Smooth muscle cell (in vitro differentiated cells): ENCODE results near the gene USP5. TPM values are rescaled to one million over a fixed set of nuclear protein-coding genes. Genes with fewer than 3 reads are reported as not detected.

ENCODE experiments used
- DNase-seq: peaks from one replicate; lab custom pipeline; 2025; ENCODE audit not compliant: unreplicated experiment; lab: John Stamatoyannopoulos, UW
- H2AFZ ChIP-seq: fragments of 200-600 bp; sonication (generic); 2 replicates; pipeline ENCODE4 v1.6.0; 2016; ENCODE audit warnings: antibody characterized with exemption, low read depth, mild to moderate bottlenecking
- H3F3A ChIP-seq: fragments of 200-600 bp; sonication (generic); 2 replicates; pipeline ENCODE4 v1.6.0; 2017; ENCODE audit warnings: antibody characterized with exemption, low read depth
- H3K27ac ChIP-seq: fragments of 200-600 bp; sonication (generic); 2 replicates; pipeline ENCODE4 v1.5.1; 2016; ENCODE audit warnings: low read depth, mild to moderate bottlenecking
- H3K27me3 ChIP-seq: fragments of 200-600 bp; sonication (generic); 2 replicates; pipeline ENCODE4 v1.6.1; 2016; ENCODE audit warnings: low read depth, mild to moderate bottlenecking
- H3K36me3 ChIP-seq: fragments of 200-600 bp; sonication (generic); 2 replicates; pipeline ENCODE4 v1.5.1; 2016; ENCODE audit warnings: low read depth
- H3K4me1 ChIP-seq: fragments of 200-600 bp; sonication (generic); 2 replicates; pipeline ENCODE4 v1.5.1; 2016; ENCODE audit warnings: low read depth
- H3K4me2 ChIP-seq: fragments of 200-600 bp; sonication (generic); 2 replicates; pipeline ENCODE4 v1.6.0; 2016; ENCODE audit warnings: mild to moderate bottlenecking
- H3K4me3 ChIP-seq: fragments of 200-600 bp; sonication (generic); 2 replicates; pipeline ENCODE4 v1.5.1; 2016; ENCODE audit warnings: mild to moderate bottlenecking
- H3K79me2 ChIP-seq: fragments of 200-600 bp; sonication (generic); 2 replicates; pipeline ENCODE4 v1.6.0; 2016; ENCODE audit warnings: low read depth, mild to moderate bottlenecking
- H3K9ac ChIP-seq: fragments of 200-600 bp; sonication (generic); 2 replicates; pipeline ENCODE4 v1.6.0; 2016; ENCODE audit warnings: low read depth
- H3K9me3 ChIP-seq: fragments of 200-600 bp; sonication (generic); replicated peaks from 2 replicates; pipeline ENCODE4 v1.5.1; 2016; ENCODE audit warnings: low read depth
- H4K20me1 ChIP-seq: fragments of 200-600 bp; sonication (generic); 2 replicates; pipeline ENCODE4 v1.6.0; 2016; ENCODE audit warnings: low read depth
- CTCF ChIP-seq: fragments of 200-600 bp; sonication (generic); IDR thresholded peaks from 2 replicates; pipeline ENCODE4 v1.5.1; 2017; ENCODE audit warnings: borderline replicate concordance, mild to moderate bottlenecking, antibody characterized with exemption; ENCODE audit not compliant: insufficient read depth, poor library complexity, severe bottlenecking
- WGBS: methylation state at CpG from one replicate; pipeline ENCODE4 v1.1.7; 2016; ENCODE audit warnings: low lambda C conversion rate; 5-methylcytosine and 5-hydroxymethylcytosine counted together
- polyA plus RNA-seq: library from polyadenylated mRNA; unstranded; fragments of >200 nt; fragmentation: Nextera tagmentation; extraction: Ambion mirVana; gene quantifications from 2 replicates; pipeline ENCODE4 v1.2.1, GENCODE V29; 2016
- total RNA-seq: library from RNA; depleted of rRNA; stranded (reverse); fragments of >200 nt; gene quantifications from 2 replicates; pipeline ENCODE4 v1.2.3, GENCODE V29; 2014

The USP5 gene
- total and polyA plus RNA-seq, 2 experiments from 2014 or later: 51.3 to 64.9 TPM

GRCh38 chr12:6827982-6828780, 23.8 kb upstream of the USP5 start, which contains the start of gene P3H3:
TSS of gene P3H3 (plus strand) at chr12:6828407. CDS start at chr12:6828441, 34 bp downstream.
- H3K27ac ChIP-seq: peak within 1 kb of the TSS; percentile 70
- H3F3A ChIP-seq: no peaks in the 10 kb centered on the region
- TF ChIP-seq CTCF: peak; percentile 2
- peak within 1 kb of the TSS; percentile 76 for H2AFZ ChIP-seq
- peak within 1 kb of the TSS; percentile 91 for H3K9ac ChIP-seq
- no peaks in the 10 kb centered on the region for H3K27me3 ChIP-seq
- H3K4me1 ChIP-seq: peaks cover 14% of the 10 kb centered on the region
- peak within 1 kb of the TSS; percentile 97 for H3K4me2 ChIP-seq
- no peaks in the 10 kb centered on the region for H3K9me3 ChIP-seq
- DNase-seq: no peak
- H3K4me3 ChIP-seq: peak within 1 kb of the TSS; percentile 90
- WGBS: 3% methylated on average over 36 of the region's 60 CpGs
- no peaks in the 10 kb centered on the region for H3K36me3 ChIP-seq
- H3K79me2 ChIP-seq: peaks cover 10% of the 10 kb centered on the region
- H4K20me1 ChIP-seq: peaks cover 10% of the 10 kb centered on the region

- Histone ChIP-seq H3K4me1 (peaks cover 11% of the 10 kb centered on the region), H3K79me2 (peaks cover 10% of the 10 kb centered on the region), H2AFZ (peak overlapping the region; percentile 76), H3K27me3 (no peaks in the 10 kb centered on the region), H3K27ac (peak overlapping the region; percentile 70), H3K4me2 (peak overlapping the region; percentile 97), H4K20me1 (peaks cover 13% of the 10 kb centered on the region), H3K9ac (peak overlapping the region; percentile 91), H3K9me3 (no peaks in the 10 kb centered on the region), H3K4me3 (peak overlapping the region; percentile 90), H3K36me3 (no peaks in the 10 kb centered on the region), H3F3A (no peaks in the 10 kb centered on the region)
- under 1% methylated on average over 39 of the region's 71 CpGs for WGBS
- DNase-seq: no peak
- TF ChIP-seq CTCF: no peak
Observed at GRCh38 chr12:6828781-6829535, 23.0 kb upstream of the USP5 start.

- no peaks in the 10 kb centered on the region for H3K9me3 ChIP-seq
- no peaks in the 10 kb centered on the region for H3F3A ChIP-seq
- no peaks in the 10 kb centered on the region for H3K36me3 ChIP-seq
- no peak for TF ChIP-seq CTCF
- no peaks in the 10 kb centered on the region for H3K27me3 ChIP-seq
- H3K4me2 ChIP-seq: peak overlapping the region; percentile 97
- peak overlapping the region; percentile 76 for H2AFZ ChIP-seq
- peaks cover 13% of the 10 kb centered on the region for H4K20me1 ChIP-seq
- 31% methylated on average over 19 of the region's 19 CpGs for WGBS
- peak overlapping the region; percentile 91 for H3K9ac ChIP-seq
- no peak for DNase-seq
- H3K4me1 ChIP-seq: peaks cover 11% of the 10 kb centered on the region
- H3K79me2 ChIP-seq: peaks cover 10% of the 10 kb centered on the region
- peak overlapping the region; percentile 90 for H3K4me3 ChIP-seq
- peak overlapping the region; percentile 70 for H3K27ac ChIP-seq
Observed at GRCh38 chr12:6829536-6830220, 22.3 kb upstream of the USP5 start.
